Spinal cord (tissue), 10 donors: ENCODE results near the gene CDC23. TPM values are rescaled to one million over a fixed set of nuclear protein-coding genes. Genes with fewer than 3 reads are reported as not detected.

Source experiments
- DNase-seq, 6 donors: peaks; one replicate each; pipeline versions ENCODE4 v3.0.0 to v3.0.0-alpha.2; 2013 to 2015; ENCODE audit warnings: low spot score in 6 of 6, low read depth in 4 of 6
- H3K27ac ChIP-seq: one replicate; pipeline ENCODE4 v1.5.1; 2013; ENCODE audit warnings: low read depth, low read length, control low read depth
- H3K27me3 ChIP-seq: one replicate; pipeline ENCODE4 v1.6.1; 2013; ENCODE audit warnings: low read length; ENCODE audit not compliant: control insufficient read depth, insufficient read depth
- H3K36me3 ChIP-seq: one replicate; pipeline ENCODE4 v1.6.1; 2013; ENCODE audit warnings: low read length; ENCODE audit not compliant: control insufficient read depth, insufficient read depth
- H3K4me1 ChIP-seq: one replicate; pipeline ENCODE4 v1.6.1; 2013; ENCODE audit warnings: low read length; ENCODE audit not compliant: control insufficient read depth, insufficient read depth
- H3K4me3 ChIP-seq: one replicate; pipeline ENCODE4 v1.5.1; 2013; ENCODE audit warnings: low read depth, low read length, control low read depth
- H3K9me3 ChIP-seq: one replicate; pipeline ENCODE4 v1.6.1; 2013; ENCODE audit warnings: low read length; ENCODE audit not compliant: control insufficient read depth, insufficient read depth
- WGBS: methylation state at CpG from one replicate; pipeline ENCODE4 v1.1.5; 2013; ENCODE audit warnings: missing lambda C conversion rate; ENCODE audit not compliant: insufficient coverage; 5-methylcytosine and 5-hydroxymethylcytosine counted together
- polyA plus RNA-seq, 2 donors: library from polyadenylated mRNA; unstranded; fragments of 120-200 nt; gene quantifications; one replicate each; pipeline ENCODE4 v1.2.1, GENCODE V29; 2013; ENCODE audit not compliant: insufficient read length in 2 of 2
- total RNA-seq, 2 donors: library from RNA; depleted of rRNA in 1 of 2; stranded (reverse); fragments of 120-200 nt in 1 of 2; fragments of >200 nt in 1 of 2; gene quantifications; one replicate each; pipeline versions ENCODE4 v1.2.3 to v1.2.4, GENCODE V29; 2013 to 2014
- donor health status: healthy.

The CDC23 gene
- total and polyA plus RNA-seq, 4 donors, result 37.9 to 47.5 (median 39.3) TPM

- peak; percentile 72 to 95 (median 80) for DNase-seq
- H3K4me3 ChIP-seq, result peak within 1 kb of the TSS; percentile 77
- no peaks in the 10 kb centered on the region for H3K27me3 ChIP-seq
- no peak within 1 kb of the TSS for H3K27ac ChIP-seq
- H3K9me3 ChIP-seq, result no peaks in the 10 kb centered on the region
- H3K4me1 ChIP-seq, result no peaks in the 10 kb centered on the region
- under 1% methylated on average over 21 of the region's 31 CpGs for whole genome bisulfite sequencing
- no peaks in the 10 kb centered on the region for H3K36me3 ChIP-seq
Observed at GRCh38 chr5:138138949-138139780, 74.0 kb downstream of the CDC23 start, which contains the start of gene NME5. Gene NME5, minus strand, starts transcription at chr5:138139428. Its CDS starts 648 bp downstream, at chr5:138138780.

Other genes with a start within 250 kb of the CDC23 start
- gene FAM13B, start 180.2 kb downstream of the CDC23 start, total RNA-seq, result 10 to 100 TPM; 39.5 to 92.9 TPM
- gene FAM13B, start 180.2 kb downstream of the CDC23 start, polyA plus RNA-seq, result 10 to 100 TPM; 65.2 to 79.0 TPM
- gene WNT8A, start 129.3 kb downstream of the CDC23 start, total RNA-seq, result not detected
- under 1 TPM; 0.22 to 0.30 TPM for gene WNT8A, start 129.3 kb downstream of the CDC23 start, polyA plus RNA-seq
- 10 to 100 TPM; 17.0 to 21.0 TPM for gene NME5, start 73.9 kb downstream of the CDC23 start, total RNA-seq
- 10 to 100 TPM; 23.8 to 24.4 TPM for gene NME5, start 73.9 kb downstream of the CDC23 start, polyA plus RNA-seq
- 10 to 100 TPM; 47.0 to 72.7 TPM for gene BRD8, start 34.7 kb downstream of the CDC23 start, total RNA-seq
- 100 to 1,000 TPM in 1 of 2 donors, 10 to 100 TPM in 1; 86.7 to 111 TPM for gene BRD8, start 34.7 kb downstream of the CDC23 start, polyA plus RNA-seq
- gene KIF20A, start 34.2 kb downstream of the CDC23 start, total RNA-seq, result 10 to 100 TPM; 13.5 to 18.7 TPM
- 10 to 100 TPM; 11.5 to 14.0 TPM for gene KIF20A, start 34.2 kb downstream of the CDC23 start, polyA plus RNA-seq
- 1 to 10 TPM; 3.2 to 6.3 TPM for gene GFRA3, start 61.3 kb upstream of the CDC23 start, total RNA-seq
- gene GFRA3, start 61.3 kb upstream of the CDC23 start, polyA plus RNA-seq, result 10 to 100 TPM in 1 of 2 donors, 1 to 10 TPM in 1; 2.8 to 13.6 TPM
- gene CDC25C, start 118.5 kb upstream of the CDC23 start, total RNA-seq, result 1 to 10 TPM; 3.7 to 4.4 TPM
- gene CDC25C, start 118.5 kb upstream of the CDC23 start, polyA plus RNA-seq, result 1 to 10 TPM; 3.3 to 4.2 TPM
- gene FAM53C, start 124.9 kb upstream of the CDC23 start, total RNA-seq, result 10 to 100 TPM; 21.5 to 26.2 TPM
- 10 to 100 TPM; 33.8 to 34.9 TPM for gene FAM53C, start 124.9 kb upstream of the CDC23 start, polyA plus RNA-seq
- gene KDM3B, start 139.4 kb upstream of the CDC23 start, total RNA-seq, result 10 to 100 TPM; 76.6 to 77.8 TPM
- 10 to 100 TPM; 62.2 to 73.4 TPM for gene KDM3B, start 139.4 kb upstream of the CDC23 start, polyA plus RNA-seq
- 10 to 100 TPM; 48.1 to 90.8 TPM for gene REEP2, start 225.7 kb upstream of the CDC23 start, total RNA-seq
- 100 to 1,000 TPM; 243 to 272 TPM for gene REEP2, start 225.7 kb upstream of the CDC23 start, polyA plus RNA-seq